Thyroid gland (tissue), 4 donors: Measurements from ENCODE around the gene RHBDF2. TPM values are rescaled to one million over a fixed set of nuclear protein-coding genes. Genes with fewer than 3 reads are reported as not detected.

Experiments used
- DNase-seq, 2 donors: peaks; one replicate each; pipeline ENCODE4 v3.0.0-alpha.2; 2019
- H3K27ac ChIP-seq, 3 donors: fragments of 200-600 bp; sonication (generic); 1 replicate in 2 of 3; 2 replicates in 1 of 3; pipeline ENCODE4 v1.5.1; 2016 to 2019; ENCODE audit warnings: mild to moderate bottlenecking in 1 of 3, moderate library complexity in 1 of 3
- H3K27me3 ChIP-seq: fragments of 200-600 bp; sonication (generic); one replicate; pipeline ENCODE4 v1.5.1; 2019
- H3K36me3 ChIP-seq, 2 donors: fragments of 200-600 bp; sonication (generic); one replicate each; pipeline ENCODE4 v1.5.1; 2016 to 2019
- H3K4me1 ChIP-seq, 2 donors: fragments of 200-600 bp; sonication (generic); one replicate each; pipeline ENCODE4 v1.5.1; 2017 to 2019
- H3K4me3 ChIP-seq, 3 donors: fragments of 200-600 bp; sonication (generic); replicated peaks in 1 of 3; 1 replicate in 2 of 3; 2 replicates in 1 of 3; pipeline ENCODE4 v1.5.1; 2016; ENCODE audit warnings: mild to moderate bottlenecking in 1 of 3
- H3K9me3 ChIP-seq: fragments of 200-600 bp; sonication (generic); one replicate; pipeline ENCODE4 v1.5.1; 2017
- POLR2A ChIP-seq, 2 donors: fragments of 450-650 bp; IDR thresholded peaks; one replicate each; pipeline ENCODE4 v1.6.1; 2017; ENCODE audit warnings: antibody characterized with exemption in 2 of 2, mild to moderate bottlenecking in 2 of 2, moderate library complexity in 1 of 2
- WGBS, 2 donors: methylation state at CpG; one replicate each; pipeline ENCODE4 v1.1.5; 2017; 5-methylcytosine and 5-hydroxymethylcytosine counted together
- intact Hi-C: fragments of 100-400 bp; cut with DNase I; formaldehyde crosslinking; loops from one replicate; pipeline ENCODE4 v1.15.1; 2023
- total RNA-seq, 4 donors: library from RNA; depleted of rRNA; stranded (reverse); fragments of >200 nt; gene quantifications; one replicate each; pipeline ENCODE4 v1.2.3, GENCODE V29; 2016
- TF ChIP-seq, protein P1 (sequence below), 6 experiments: fragments of 200-600 bp in 3 of 6; fragments of 450-650 bp in 3 of 6; sonication (generic) in 3 of 6; IDR thresholded peaks; one replicate each; pipeline ENCODE4 v1.5.1; 2016 to 2019; ENCODE audit warnings: antibody characterized with exemption in 6 of 6, mild to moderate bottlenecking in 2 of 6, inconsistent platforms in 1 of 6, moderate library complexity in 1 of 6

Gene RHBDF2
- total RNA-seq, 4 donors from 2014 or later, result 16.4 to 31.1 (median 22.1) TPM

DNA sequence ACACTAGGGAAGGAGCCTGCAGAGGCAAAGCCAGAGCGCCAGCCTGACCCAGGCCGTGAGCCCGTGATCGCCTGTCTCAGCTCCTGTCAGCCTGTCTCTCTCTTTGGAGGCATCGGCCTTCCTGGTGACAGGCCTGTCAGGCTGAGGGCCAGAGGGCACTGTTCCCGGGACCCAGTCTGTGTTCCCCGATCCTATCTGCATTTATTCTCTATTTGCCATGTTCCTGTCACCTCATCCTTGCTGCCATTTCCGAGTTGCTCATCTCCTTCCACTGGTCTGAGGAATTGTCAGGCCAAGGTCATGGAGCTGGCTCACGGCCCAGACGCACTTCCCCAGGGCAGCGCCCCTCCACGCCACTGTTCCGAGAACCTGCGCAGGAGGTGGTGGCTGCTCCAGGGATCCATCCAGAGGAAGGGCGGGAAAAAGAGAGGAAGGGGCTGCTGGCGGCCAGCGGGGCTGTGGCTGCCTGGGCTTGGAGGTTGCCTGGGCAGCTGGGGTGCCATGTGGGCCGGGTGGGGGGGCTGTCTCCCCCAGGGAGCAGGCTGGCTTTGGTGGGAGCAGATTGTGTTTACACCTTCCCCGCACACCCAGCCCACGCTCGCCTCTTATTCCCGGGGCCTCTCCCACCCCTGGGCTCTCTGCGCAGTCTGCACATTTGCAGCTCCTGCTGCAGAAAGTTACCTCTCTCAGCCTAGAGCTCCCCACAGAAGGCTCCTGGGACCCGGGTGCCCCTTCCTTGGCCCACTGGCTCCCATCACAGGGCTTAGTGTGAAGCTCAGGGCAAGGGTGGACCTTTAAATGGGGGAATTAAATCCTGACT lies 43.5 kb upstream of the RHBDF2 start:
- DNase-seq, result no peak
- WGBS, 2 donors, result 69 to 75% methylated on average over 20 to 22 of the region's 24 CpGs
- Histone ChIP-seq H3K4me3 (no peak overlapping the region), H3K27ac (peak overlapping the region in 1 of 3 donors; percentile 61), H3K27me3 (no peaks in the 10 kb centered on the region), H3K36me3 (no peaks in the 10 kb centered on the region), H3K4me1 (peaks cover 16 to 41% of the 10 kb centered on the region in 2 donors), H3K9me3 (no peaks in the 10 kb centered on the region)
- intact Hi-C loops, result no loop called here
- TF ChIP-seq, protein P1, sequence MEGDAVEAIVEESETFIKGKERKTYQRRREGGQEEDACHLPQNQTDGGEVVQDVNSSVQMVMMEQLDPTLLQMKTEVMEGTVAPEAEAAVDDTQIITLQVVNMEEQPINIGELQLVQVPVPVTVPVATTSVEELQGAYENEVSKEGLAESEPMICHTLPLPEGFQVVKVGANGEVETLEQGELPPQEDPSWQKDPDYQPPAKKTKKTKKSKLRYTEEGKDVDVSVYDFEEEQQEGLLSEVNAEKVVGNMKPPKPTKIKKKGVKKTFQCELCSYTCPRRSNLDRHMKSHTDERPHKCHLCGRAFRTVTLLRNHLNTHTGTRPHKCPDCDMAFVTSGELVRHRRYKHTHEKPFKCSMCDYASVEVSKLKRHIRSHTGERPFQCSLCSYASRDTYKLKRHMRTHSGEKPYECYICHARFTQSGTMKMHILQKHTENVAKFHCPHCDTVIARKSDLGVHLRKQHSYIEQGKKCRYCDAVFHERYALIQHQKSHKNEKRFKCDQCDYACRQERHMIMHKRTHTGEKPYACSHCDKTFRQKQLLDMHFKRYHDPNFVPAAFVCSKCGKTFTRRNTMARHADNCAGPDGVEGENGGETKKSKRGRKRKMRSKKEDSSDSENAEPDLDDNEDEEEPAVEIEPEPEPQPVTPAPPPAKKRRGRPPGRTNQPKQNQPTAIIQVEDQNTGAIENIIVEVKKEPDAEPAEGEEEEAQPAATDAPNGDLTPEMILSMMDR (IDR thresholded peaks at IDR 0.05), result no peak

DNA sequence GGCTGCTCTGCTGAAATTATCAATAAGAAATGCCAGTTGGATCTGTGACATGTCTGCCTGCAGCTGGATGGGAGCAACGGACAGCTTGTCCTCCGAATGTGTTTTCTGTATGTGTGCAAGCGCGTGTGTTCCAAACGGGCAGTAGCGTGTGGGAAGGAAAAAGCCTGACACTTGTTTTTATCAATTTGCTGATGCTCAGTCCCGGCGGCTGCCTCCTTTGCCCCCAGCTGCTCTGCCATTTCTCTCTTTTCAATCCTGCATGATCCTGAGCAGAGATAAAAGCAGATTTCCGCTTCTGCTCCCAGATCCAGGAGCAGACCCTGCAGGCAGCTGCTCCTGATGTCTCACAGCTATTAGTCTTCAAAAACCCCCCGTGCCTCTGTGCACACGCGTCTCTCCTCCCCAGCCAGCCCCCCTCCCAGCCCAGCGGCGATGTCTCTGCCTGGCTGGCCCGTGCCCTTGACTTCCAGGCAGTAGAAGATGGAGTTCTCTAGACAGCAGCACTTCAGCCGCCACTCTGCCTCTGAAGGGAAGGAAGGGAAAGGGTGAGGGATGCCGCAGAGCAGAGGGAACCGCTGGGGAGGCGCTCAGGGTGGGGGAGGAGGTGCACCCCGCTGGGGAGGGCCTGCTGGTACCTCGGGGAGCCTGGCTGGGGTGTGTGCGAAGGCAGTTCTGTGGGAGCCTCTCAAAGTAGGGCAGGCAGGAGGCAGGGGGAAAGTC lies 42.8 kb upstream of the RHBDF2 start:
- WGBS, 2 donors, result 55 to 65% methylated on average over 21 to 22 of the region's 22 CpGs
- H3K4me1 ChIP-seq, result peaks cover 16 to 48% of the 10 kb centered on the region in 2 donors
- peak overlapping the region in 1 of 3 donors; percentile 61 for H3K27ac ChIP-seq
- no peak for TF ChIP-seq POLR2A (IDR thresholded peaks at IDR 0.05)
- TF ChIP-seq, protein P1 (IDR thresholded peaks at IDR 0.05), result no peak
- intact Hi-C loops, result loop anchor here (2.0 kb wide), 1 partner anchor 21 kb away; no protein-coding TSS in a partner anchor
- no peaks in the 10 kb centered on the region for H3K9me3 ChIP-seq
- no peaks in the 10 kb centered on the region for H3K27me3 ChIP-seq
- no peaks in the 10 kb centered on the region for H3K36me3 ChIP-seq
- no peak for DNase-seq
- no peak overlapping the region for H3K4me3 ChIP-seq

DNA sequence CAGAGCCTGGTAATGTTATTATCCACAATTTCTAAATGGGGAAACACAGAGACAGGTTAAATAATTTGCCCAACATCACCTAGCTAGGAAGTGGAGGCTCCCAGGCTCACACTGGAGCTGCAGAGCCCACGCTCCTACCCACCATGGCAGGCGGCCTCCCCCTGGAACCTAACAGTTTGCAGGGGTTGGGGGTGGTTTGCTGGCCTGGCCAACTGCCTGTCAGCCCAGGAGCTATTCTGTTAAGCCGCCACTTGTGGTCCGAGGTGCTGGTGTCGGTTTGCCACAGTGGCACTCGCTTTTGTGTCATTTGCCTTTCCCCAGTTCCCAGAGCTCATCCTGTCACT lies 42.2 kb upstream of the RHBDF2 start:
- Histone ChIP-seq H3K36me3 (no peaks in the 10 kb centered on the region), H3K4me1 (peaks cover 20 to 53% of the 10 kb centered on the region in 2 donors), H3K9me3 (no peaks in the 10 kb centered on the region), H3K27me3 (no peaks in the 10 kb centered on the region), H3K27ac (no peak overlapping the region), H3K4me3 (no peak overlapping the region)
- intact Hi-C loops, result loop anchor here (2.0 kb wide), 1 partner anchor 21 kb away; no protein-coding TSS in a partner anchor
- WGBS, 2 donors, result 91 to 94% methylated on average over 3 to 6 of the region's 6 CpGs
- TF ChIP-seq, protein P1 (IDR thresholded peaks at IDR 0.05), result no peak
- TF ChIP-seq POLR2A (IDR thresholded peaks at IDR 0.05), result no peak
- no peak for DNase-seq

DNA sequence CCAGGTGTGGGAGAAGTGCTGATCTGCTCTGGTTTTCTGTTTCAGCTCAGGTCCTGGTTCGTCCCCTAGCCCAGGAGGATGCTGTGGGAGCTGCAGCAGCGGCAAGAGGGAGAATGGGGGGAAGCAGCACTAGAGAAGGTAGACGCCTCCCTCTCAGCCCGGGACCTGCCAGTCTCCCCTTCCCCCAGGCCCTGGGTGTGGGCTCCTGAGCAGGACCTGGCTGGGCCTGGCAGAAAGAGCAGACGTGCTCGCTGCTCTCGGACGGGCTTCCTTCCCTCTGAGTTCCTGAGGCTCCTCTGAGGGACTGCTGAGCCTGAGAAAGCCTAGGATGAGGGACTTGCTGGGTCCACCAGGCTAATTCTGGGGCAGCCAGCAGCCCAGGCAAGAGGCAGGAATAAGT lies 41.8 kb upstream of the RHBDF2 start:
- intact Hi-C loops, result loop anchor here (2.0 kb wide), 1 partner anchor 20 kb away; no protein-coding TSS in a partner anchor
- Histone ChIP-seq H3K4me3 (no peak overlapping the region), H3K27me3 (no peaks in the 10 kb centered on the region), H3K4me1 (peaks cover 22 to 58% of the 10 kb centered on the region in 2 donors), H3K36me3 (no peaks in the 10 kb centered on the region), H3K9me3 (no peaks in the 10 kb centered on the region), H3K27ac (no peak overlapping the region)
- 80 to 85% methylated on average over 4 to 6 of the region's 8 CpGs for WGBS, 2 donors
- no peak for DNase-seq
- TF ChIP-seq POLR2A (IDR thresholded peaks at IDR 0.05), result no peak

DNA sequence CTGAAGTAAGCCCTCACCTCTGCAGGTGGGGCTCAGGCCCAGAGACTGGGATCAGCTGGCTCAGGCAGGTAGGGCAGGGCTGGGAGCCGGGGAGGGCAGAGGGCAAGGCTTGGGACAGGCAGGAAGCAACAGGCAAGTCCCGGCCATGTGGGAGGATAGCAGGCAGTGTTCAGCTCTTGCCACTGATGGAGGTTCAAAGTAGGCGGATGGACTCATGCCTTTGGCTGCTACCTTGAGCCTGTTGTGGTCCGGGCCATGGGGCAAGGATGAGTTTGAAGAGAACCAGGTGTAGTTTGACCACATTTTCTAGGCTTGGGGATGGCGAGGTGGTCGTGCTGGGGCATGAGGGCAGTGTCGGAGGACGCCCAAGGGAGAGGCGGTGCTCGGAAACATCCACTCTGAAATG lies 41.3 kb upstream of the RHBDF2 start:
- Histone ChIP-seq H3K27me3 (no peaks in the 10 kb centered on the region), H3K36me3 (no peaks in the 10 kb centered on the region), H3K4me1 (peaks cover 22 to 62% of the 10 kb centered on the region in 2 donors), H3K4me3 (no peak overlapping the region), H3K27ac (no peak overlapping the region), H3K9me3 (no peaks in the 10 kb centered on the region)
- DNase-seq, result no peak
- intact Hi-C loops, result loop anchor here (2.0 kb wide), 1 partner anchor 20 kb away; no protein-coding TSS in a partner anchor
- 78 to 89% methylated on average over 10 of the region's 10 CpGs for WGBS, 2 donors
- TF ChIP-seq, protein P1 (IDR thresholded peaks at IDR 0.05), result no peak
- TF ChIP-seq POLR2A (IDR thresholded peaks at IDR 0.05), result no peak
